Keratinocyte (primary cell): ENCODE data around the gene CYP27B1. TPM values are rescaled to one million over a fixed set of nuclear protein-coding genes. Genes with fewer than 3 reads are reported as not detected.

ENCODE experiments used
- DNase-seq: peaks from one replicate; pipeline ENCODE4 v3.0.0-alpha.2; 2011; ENCODE audit warnings: low read depth, missing footprints, low spot score
- FAIRE-seq: peaks from 2 replicates; lab custom pipeline; 2011; peaks lifted over from hg19 to GRCh38; lab: Jason Lieb, UNC
- H2AFZ ChIP-seq: 2 replicates; pipeline ENCODE4 v1.6.0; 2012; ENCODE audit warnings: low read length, control low read depth, inconsistent platforms; ENCODE audit not compliant: control insufficient read depth
- H3K27ac ChIP-seq: 2 replicates; pipeline ENCODE4 v1.5.1; 2011; ENCODE audit warnings: low read length; ENCODE audit not compliant: control insufficient read depth, insufficient read depth
- H3K27me3 ChIP-seq: 3 replicates; pipeline ENCODE4 v1.6.0; 2011; ENCODE audit warnings: low read length; ENCODE audit not compliant: control insufficient read depth, insufficient read depth; ENCODE audit errors: extremely low read depth
- H3K36me3 ChIP-seq, 2 experiments: 2 replicates in 1 of 2; 3 replicates in 1 of 2; pipeline ENCODE4 v1.5.1; 2011; ENCODE audit warnings: low read length in 2 of 2, mild to moderate bottlenecking in 1 of 2; ENCODE audit not compliant: control insufficient read depth in 2 of 2, insufficient read depth in 2 of 2; ENCODE audit errors: extremely low read depth in 1 of 2
- H3K4me1 ChIP-seq: 3 replicates; pipeline ENCODE4 v1.5.1; 2011; ENCODE audit warnings: low read length; ENCODE audit not compliant: control insufficient read depth, insufficient read depth; ENCODE audit errors: extremely low read depth
- H3K4me2 ChIP-seq: 3 replicates; pipeline ENCODE4 v1.6.0; 2011; ENCODE audit warnings: low read depth, low read length; ENCODE audit not compliant: control insufficient read depth, insufficient read depth; ENCODE audit errors: extremely low read depth
- H3K4me3 ChIP-seq, 3 experiments: fragments of 200-600 bp in 1 of 3; sonication (generic) in 1 of 3; 2 replicates in 2 of 3; 3 replicates in 1 of 3; pipeline ENCODE4 v1.5.1; 2011 to 2016; ENCODE audit warnings: low read length in 3 of 3, mild to moderate bottlenecking in 3 of 3, control low read depth in 2 of 3, inconsistent platforms in 1 of 3, low read depth in 1 of 3, mixed read lengths in 1 of 3, mixed run types in 1 of 3, moderate library complexity in 1 of 3; ENCODE audit not compliant: control insufficient read depth in 2 of 3, insufficient read depth in 2 of 3; ENCODE audit errors: extremely low read depth in 1 of 3
- H3K79me2 ChIP-seq: 2 replicates; pipeline ENCODE4 v1.6.0; 2012; ENCODE audit warnings: low read length; ENCODE audit not compliant: control insufficient read depth, insufficient read depth
- H3K9ac ChIP-seq: 3 replicates; pipeline ENCODE4 v1.6.0; 2011; ENCODE audit warnings: low read length; ENCODE audit not compliant: control insufficient read depth, insufficient read depth; ENCODE audit errors: extremely low read depth
- H3K9me1 ChIP-seq: 3 replicates; pipeline ENCODE4 v1.6.0; 2011; ENCODE audit warnings: low read length; ENCODE audit not compliant: control insufficient read depth, insufficient read depth; ENCODE audit errors: extremely low read depth
- H3K9me3 ChIP-seq: 2 replicates; pipeline ENCODE4 v1.5.1; 2012; ENCODE audit warnings: low read depth, low read length; ENCODE audit not compliant: control insufficient read depth
- H4K20me1 ChIP-seq: 3 replicates; pipeline ENCODE4 v1.6.0; 2011; ENCODE audit warnings: low read length; ENCODE audit not compliant: control insufficient read depth, insufficient read depth; ENCODE audit errors: extremely low read depth
- EZH2 ChIP-seq: IDR thresholded peaks from one replicate; pipeline ENCODE4 v1.6.1; 2012; ENCODE audit warnings: inconsistent platforms, mild to moderate bottlenecking, low read length, moderate library complexity
- dilution Hi-C: fragments of 300-500 bp; cut with MboI; formaldehyde crosslinking; loops from one replicate; pipeline ENCODE4 v1.7.0; 2020; ENCODE audit warnings: low sequenced_read_pairs; ENCODE audit not compliant: extremely low pct_ligation_motif_present
- polyA plus RNA-seq, 5 experiments: library from polyadenylated mRNA; depleted of rRNA in 3 of 5; stranded (reverse) in 3 of 5; stranded (forward) in 1 of 5; unstranded in 1 of 5; fragments of >200 nt; gene quantifications; 1 replicate in 1 of 5; 2 replicates in 3 of 5; 3 replicates in 1 of 5; pipeline versions ENCODE4 v1.2.1 to v1.2.3, GENCODE V29; 2011 to 2012; ENCODE audit warnings: missing spikeins in 2 of 5, low read depth in 1 of 5, low replicate concordance in 1 of 5
- small RNA-seq, 3 experiments: library from RNA; depleted of rRNA; stranded (forward); fragments of <200 nt; gene quantifications; one replicate each; pipeline ENCODE3, GENCODE V24; 2012; ENCODE audit warnings: low read depth in 3 of 3, low replicate concordance in 1 of 3; ENCODE audit not compliant: insufficient read length in 3 of 3
- TF ChIP-seq, protein P1 (sequence below), 3 experiments: IDR thresholded peaks in 1 of 3; conservative IDR thresholded peaks in 1 of 3; optimal IDR thresholded peaks in 1 of 3; 2 replicates in 2 of 3; 3 replicates in 1 of 3; pipeline versions ENCODE3 to v1.5.1; 2011; ENCODE audit warnings: low read length in 3 of 3, mild to moderate bottlenecking in 3 of 3, moderate library complexity in 2 of 3, control low read depth in 1 of 3, inconsistent platforms in 1 of 3; ENCODE audit not compliant: insufficient read depth in 2 of 3; ENCODE audit errors: extremely low read depth in 1 of 3

CYP27B1 gene
- polyA plus RNA-seq, 1 donor (not counting 4 experiments of a cell fraction or from before 2014, with no cell fraction given) = 33.6 TPM

DNA sequence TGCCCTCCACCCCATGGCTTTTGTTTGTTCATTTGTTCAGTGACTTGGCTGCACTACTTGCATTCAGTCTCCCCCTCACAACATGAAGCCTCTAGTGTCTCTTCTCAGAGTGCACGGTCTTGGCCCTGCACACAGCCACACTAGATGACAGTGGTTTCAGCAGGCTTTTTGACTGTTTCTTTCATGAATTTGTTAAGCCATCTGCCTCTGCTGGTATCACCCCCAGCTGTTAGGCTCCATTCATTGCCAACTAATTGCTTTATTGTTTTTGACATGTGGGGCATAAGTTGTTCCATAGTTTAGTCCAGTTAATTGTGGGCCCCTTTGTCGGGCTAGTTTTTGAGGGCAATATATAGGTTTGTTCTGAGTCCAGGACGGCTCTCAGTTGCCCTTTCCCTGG is 54.2 kb downstream of the CYP27B1 start:
- H3K4me3 ChIP-seq = no peak overlapping the region

More for the DNA sequence above, 54.2 kb downstream of the CYP27B1 start:
- Histone ChIP-seq H3K27ac (no peak overlapping the region), H3K9me3 (no peaks in the 10 kb centered on the region), H3K9ac (no peak overlapping the region), H3K36me3 (peaks cover 4 to 5% of the 10 kb centered on the region in 2 experiments), H4K20me1 (no peaks in the 10 kb centered on the region), H3K79me2 (no peaks in the 10 kb centered on the region), H3K9me1 (no peaks in the 10 kb centered on the region), H3K27me3 (no peaks in the 10 kb centered on the region), H3K4me1 (no peaks in the 10 kb centered on the region), H3K4me2 (no peak overlapping the region), H2AFZ (no peak overlapping the region)
- dilution Hi-C loops = no loop called here
- TF ChIP-seq, protein P1, sequence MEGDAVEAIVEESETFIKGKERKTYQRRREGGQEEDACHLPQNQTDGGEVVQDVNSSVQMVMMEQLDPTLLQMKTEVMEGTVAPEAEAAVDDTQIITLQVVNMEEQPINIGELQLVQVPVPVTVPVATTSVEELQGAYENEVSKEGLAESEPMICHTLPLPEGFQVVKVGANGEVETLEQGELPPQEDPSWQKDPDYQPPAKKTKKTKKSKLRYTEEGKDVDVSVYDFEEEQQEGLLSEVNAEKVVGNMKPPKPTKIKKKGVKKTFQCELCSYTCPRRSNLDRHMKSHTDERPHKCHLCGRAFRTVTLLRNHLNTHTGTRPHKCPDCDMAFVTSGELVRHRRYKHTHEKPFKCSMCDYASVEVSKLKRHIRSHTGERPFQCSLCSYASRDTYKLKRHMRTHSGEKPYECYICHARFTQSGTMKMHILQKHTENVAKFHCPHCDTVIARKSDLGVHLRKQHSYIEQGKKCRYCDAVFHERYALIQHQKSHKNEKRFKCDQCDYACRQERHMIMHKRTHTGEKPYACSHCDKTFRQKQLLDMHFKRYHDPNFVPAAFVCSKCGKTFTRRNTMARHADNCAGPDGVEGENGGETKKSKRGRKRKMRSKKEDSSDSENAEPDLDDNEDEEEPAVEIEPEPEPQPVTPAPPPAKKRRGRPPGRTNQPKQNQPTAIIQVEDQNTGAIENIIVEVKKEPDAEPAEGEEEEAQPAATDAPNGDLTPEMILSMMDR (optimal IDR thresholded peaks at IDR 0.05 in 1 of 3, IDR thresholded peaks at IDR 0.05 in 1 of 3, conservative IDR thresholded peaks at IDR 0.05 in 1 of 3; ENCODE audit: extremely low read depth in 1 of 3, insufficient read depth in 2 of 3, low read length in 3 of 3) = no peak
- TF ChIP-seq EZH2 = no peak
- FAIRE-seq (no peak), DNase-seq (no peak)

Small RNA genes within 50 kb of the gene (small RNA-seq; reads per million reads assigned to genes)
- gene RNU6-1083P = 0 reads per million in 3 experiments

Other genes with a start within 250 kb of the CYP27B1 start
- gene DDIT3, start 246.6 kb downstream of the CYP27B1 start, polyA plus RNA-seq = 7.8 to 25.6 TPM (median 23.6 TPM) in 3 replicates
- gene MBD6, start 244.3 kb downstream of the CYP27B1 start, polyA plus RNA-seq = 1.8 to 5.4 TPM (median 2.2 TPM) in 3 replicates
- gene DCTN2, start 219.9 kb downstream of the CYP27B1 start, polyA plus RNA-seq = 109 to 158 TPM (median 132 TPM) in 3 replicates
- gene KIF5A, start 217.0 kb downstream of the CYP27B1 start, polyA plus RNA-seq = 0.01 to 0.10 TPM (median 0.05 TPM) in 3 replicates
- 73.5 to 109 TPM (median 93.6 TPM) in 3 replicates for gene PIP4K2C, start 175.9 kb downstream of the CYP27B1 start, polyA plus RNA-seq
- 2.6 to 5.4 TPM (median 3.5 TPM) in 3 replicates for gene DTX3, start 162.3 kb downstream of the CYP27B1 start, polyA plus RNA-seq
- 0.12 to 0.26 TPM (median 0.26 TPM) in 3 replicates for gene ARHGEF25, start 155.6 kb downstream of the CYP27B1 start, polyA plus RNA-seq
- gene B4GALNT1, start 133.9 kb downstream of the CYP27B1 start, polyA plus RNA-seq = 0.08 to 0.37 TPM (median 0.08 TPM) in 3 replicates
- 82.2 to 96.9 TPM (median 95.1 TPM) in 3 replicates for gene OS9, start 72.9 kb downstream of the CYP27B1 start, polyA plus RNA-seq
- gene AGAP2, start 28.3 kb downstream of the CYP27B1 start, polyA plus RNA-seq = 0.13 to 0.18 TPM (median 0.15 TPM) in 3 replicates
- 37.4 to 47.7 TPM (median 40.6 TPM) in 3 replicates for gene TSPAN31, start 22.0 kb downstream of the CYP27B1 start, polyA plus RNA-seq
- gene CDK4, start 14.8 kb downstream of the CYP27B1 start, polyA plus RNA-seq = 146 to 176 TPM (median 153 TPM) in 3 replicates
- 10.9 to 17.0 TPM (median 12.4 TPM) in 3 replicates for gene MARCHF9, start 12.0 kb downstream of the CYP27B1 start, polyA plus RNA-seq
- gene METTL1, start 5.0 kb upstream of the CYP27B1 start, polyA plus RNA-seq = 24.3 to 25.5 TPM (median 24.5 TPM) in 3 replicates
- gene EEF1AKMT3, start 5.5 kb upstream of the CYP27B1 start, polyA plus RNA-seq = 5.4 to 7.7 TPM (median 6.5 TPM) in 3 replicates
- gene TSFM, start 15.7 kb upstream of the CYP27B1 start, polyA plus RNA-seq = 20.4 to 30.5 TPM (median 21.0 TPM) in 3 replicates
- gene AVIL, start 51.7 kb upstream of the CYP27B1 start, polyA plus RNA-seq = 0.27 to 1.3 TPM (median 1.3 TPM) in 3 replicates
- 39.0 to 75.0 TPM (median 54.6 TPM) in 3 replicates for gene CTDSP2, start 79.7 kb upstream of the CYP27B1 start, polyA plus RNA-seq
- 8.3 to 12.2 TPM (median 8.7 TPM) in 3 replicates for gene ATP23, start 174.5 kb upstream of the CYP27B1 start, polyA plus RNA-seq